Keratinocyte (primary cell): Measurements from ENCODE around the gene NHP2.

ENCODE experiments used
- CTCF ChIP-seq, 3 experiments: IDR thresholded peaks in 1 of 3; conservative IDR thresholded peaks in 1 of 3; optimal IDR thresholded peaks in 1 of 3; 2 replicates in 2 of 3; 3 replicates in 1 of 3; pipeline versions ENCODE3 to v1.5.1; 2011; ENCODE audit warnings: low read length in 3 of 3, mild to moderate bottlenecking in 3 of 3, moderate library complexity in 2 of 3, control low read depth in 1 of 3, inconsistent platforms in 1 of 3; ENCODE audit not compliant: insufficient read depth in 2 of 3; ENCODE audit errors: extremely low read depth in 1 of 3
- EZH2 ChIP-seq: IDR thresholded peaks from one replicate; pipeline ENCODE4 v1.6.1; 2012; ENCODE audit warnings: inconsistent platforms, mild to moderate bottlenecking, low read length, moderate library complexity

- TF ChIP-seq CTCF (optimal IDR thresholded peaks at IDR 0.05 in 1 of 3, IDR thresholded peaks at IDR 0.05 in 1 of 3, conservative IDR thresholded peaks at IDR 0.05 in 1 of 3; ENCODE audit: extremely low read depth in 1 of 3, insufficient read depth in 2 of 3, low read length in 3 of 3) (no peak), EZH2 (no peak)
Measured at GRCh38 chr5:178111925-178112324, 41.8 kb downstream of the NHP2 start.
